ENCODE measurements around the gene PREX1. TPM values are rescaled to one million over a fixed set of nuclear protein-coding genes. Genes with fewer than 3 reads are reported as not detected.

PREX1 gene
- total RNA-seq, 3 donors from 2014 or later, result 53.1 to 84.2 (median 65.1) TPM

DNA sequence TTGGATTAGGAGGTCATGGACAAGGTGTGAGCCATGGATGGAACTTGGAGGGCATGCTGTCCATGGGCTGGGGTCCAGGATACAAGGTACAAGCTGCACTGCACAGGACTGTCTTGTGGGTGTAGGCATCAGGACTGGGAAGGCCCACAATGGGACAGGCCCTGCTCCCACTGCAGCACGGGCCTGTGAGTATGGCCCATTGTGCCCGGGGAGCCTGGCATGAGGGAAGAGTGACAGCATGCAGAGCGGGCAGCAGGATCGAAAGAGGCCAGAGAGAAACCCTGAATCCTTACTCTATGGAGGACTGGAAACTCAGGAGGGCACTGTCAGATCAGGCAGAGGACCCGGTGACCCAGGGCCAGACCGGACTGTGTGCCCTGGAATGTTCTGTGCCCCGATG is 211.3 kb downstream of the PREX1 start:
- no peak overlapping the region for H3K27ac ChIP-seq
- H3K4me1 ChIP-seq, result peaks cover 3 to 11% of the 10 kb centered on the region in 2 donors
- peak in 1 of 2 donors; percentile 38 for DNase-seq (ENCODE audit: low spot score in 2 of 2)
- no peaks in the 10 kb centered on the region for H3K9me3 ChIP-seq
- no peaks in the 10 kb centered on the region for H3K27me3 ChIP-seq
- no peaks in the 10 kb centered on the region for H3K36me3 ChIP-seq
- no peak overlapping the region for H3K4me3 ChIP-seq
- TF ChIP-seq CTCF (IDR thresholded peaks at IDR 0.05) (no peak), POLR2A (IDR thresholded peaks at IDR 0.05) (no peak), POLR2AphosphoS5 (IDR thresholded peaks at IDR 0.05) (no peak)
- intact Hi-C loops (cut with DNase I; ENCODE audit: low total_unique reads), result no loop called here

DNA sequence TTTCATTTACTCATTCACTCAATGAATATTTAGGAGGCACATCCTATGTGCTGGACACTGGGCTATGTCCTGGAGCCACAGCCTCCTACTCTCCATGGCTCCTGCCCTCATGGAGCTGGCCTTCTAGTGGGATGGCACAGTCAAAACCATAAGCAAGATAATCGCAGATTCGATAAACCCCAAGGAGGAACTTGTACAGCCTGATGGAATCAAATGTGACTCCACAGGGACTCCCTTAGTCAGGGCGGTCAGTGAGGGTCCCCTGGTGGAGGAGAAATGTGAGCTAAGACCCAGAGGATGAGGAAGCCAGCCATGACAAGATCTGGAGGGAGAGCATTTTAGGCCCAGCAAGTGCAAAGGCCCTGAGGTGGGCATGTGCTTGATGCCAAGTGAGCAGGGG is 211.9 kb downstream of the PREX1 start:
- H3K27ac ChIP-seq, result no peak overlapping the region
- intact Hi-C loops (cut with DNase I; ENCODE audit: low total_unique reads), result no loop called here

DNA sequence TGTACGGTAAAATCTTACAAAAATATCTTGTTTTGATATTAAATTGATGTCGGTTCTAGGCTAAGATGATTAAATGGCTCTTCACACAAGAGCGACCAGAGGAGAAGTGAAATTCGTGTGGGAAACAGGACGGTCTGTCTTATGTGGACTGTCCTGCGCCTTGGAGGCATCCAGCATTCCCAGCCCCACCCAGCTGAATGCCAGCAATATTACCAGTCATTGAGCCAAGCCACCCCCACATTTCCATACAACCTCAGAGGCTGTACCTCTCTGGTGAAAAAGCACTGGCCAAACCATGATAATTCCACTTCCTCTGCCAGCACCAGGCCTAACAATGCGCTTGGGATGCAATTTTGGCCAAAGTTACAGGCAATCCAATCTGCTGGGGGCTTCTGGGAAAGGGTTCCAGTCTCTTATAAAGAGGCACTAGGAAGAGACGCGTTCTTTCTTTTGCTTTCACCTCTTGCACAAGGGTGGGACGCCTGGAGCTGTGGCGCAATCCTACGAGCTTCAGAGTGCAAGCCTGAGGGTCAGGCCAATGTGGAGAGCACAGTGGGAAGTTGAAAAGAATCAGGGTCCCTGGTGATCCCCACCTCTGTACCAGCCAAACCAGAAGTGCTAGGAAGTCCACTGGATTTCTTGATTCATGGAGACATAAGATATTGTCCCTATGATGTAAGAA is 213.1 kb downstream of the PREX1 start:
- intact Hi-C loops (cut with DNase I; ENCODE audit: low total_unique reads), result no loop called here
- H3K4me1 ChIP-seq, result peaks cover 0 to under 1% of the 10 kb centered on the region in 2 donors
- DNase-seq (ENCODE audit: low spot score in 2 of 2), result peak; percentile 44 to 50

More for the DNA sequence above, 211.9 kb downstream of the PREX1 start:
- peaks cover 3 to 11% of the 10 kb centered on the region in 2 donors for H3K4me1 ChIP-seq
- H3K36me3 ChIP-seq, result no peaks in the 10 kb centered on the region
- DNase-seq (ENCODE audit: low spot score in 2 of 2), result peak in 1 of 2 donors; percentile 19
- H3K9me3 ChIP-seq, result no peaks in the 10 kb centered on the region
- no peaks in the 10 kb centered on the region for H3K27me3 ChIP-seq
- TF ChIP-seq POLR2A (IDR thresholded peaks at IDR 0.05), result no peak
- TF ChIP-seq CTCF (IDR thresholded peaks at IDR 0.05), result no peak
- TF ChIP-seq POLR2AphosphoS5 (IDR thresholded peaks at IDR 0.05), result no peak
- no peak overlapping the region for H3K4me3 ChIP-seq

GRCh38 chr20:48613926-48614325 is 213.9 kb downstream of the PREX1 start:
- no peak overlapping the region for H3K4me3 ChIP-seq
- H3K9me3 ChIP-seq, result no peaks in the 10 kb centered on the region
- no peak overlapping the region for H3K27ac ChIP-seq
- no peaks in the 10 kb centered on the region for H3K36me3 ChIP-seq
- H3K4me1 ChIP-seq, result no peaks in the 10 kb centered on the region
- no peak for TF ChIP-seq CTCF (IDR thresholded peaks at IDR 0.05)
- peak in 1 of 2 donors; percentile 24 for DNase-seq (ENCODE audit: low spot score in 2 of 2)
- no peaks in the 10 kb centered on the region for H3K27me3 ChIP-seq
- intact Hi-C loops (cut with DNase I; ENCODE audit: low total_unique reads), result no loop called here

More for the DNA sequence above, 213.1 kb downstream of the PREX1 start:
- Histone ChIP-seq H3K36me3 (no peaks in the 10 kb centered on the region), H3K27me3 (no peaks in the 10 kb centered on the region), H3K9me3 (no peaks in the 10 kb centered on the region), H3K4me3 (no peak overlapping the region), H3K27ac (no peak overlapping the region)
- TF ChIP-seq POLR2AphosphoS5 (IDR thresholded peaks at IDR 0.05) (no peak), CTCF (IDR thresholded peaks at IDR 0.05) (no peak), POLR2A (IDR thresholded peaks at IDR 0.05) (no peak)

- Histone ChIP-seq H3K27me3 (no peaks in the 10 kb centered on the region), H3K4me3 (no peak overlapping the region), H3K36me3 (no peaks in the 10 kb centered on the region), H3K4me1 (no peaks in the 10 kb centered on the region), H3K9me3 (no peaks in the 10 kb centered on the region), H3K27ac (no peak overlapping the region)
- TF ChIP-seq POLR2A (IDR thresholded peaks at IDR 0.05) (no peak), POLR2AphosphoS5 (IDR thresholded peaks at IDR 0.05) (no peak), CTCF (IDR thresholded peaks at IDR 0.05) (no peak)
- intact Hi-C loops (cut with DNase I; ENCODE audit: low total_unique reads), result no loop called here
- DNase-seq (ENCODE audit: low spot score in 2 of 2), result no peak
Observed at GRCh38 chr20:48612335-48612734, 215.5 kb downstream of the PREX1 start.
